Measurements from ENCODE around the gene SMIM20.

The SMIM20 gene

DNA sequence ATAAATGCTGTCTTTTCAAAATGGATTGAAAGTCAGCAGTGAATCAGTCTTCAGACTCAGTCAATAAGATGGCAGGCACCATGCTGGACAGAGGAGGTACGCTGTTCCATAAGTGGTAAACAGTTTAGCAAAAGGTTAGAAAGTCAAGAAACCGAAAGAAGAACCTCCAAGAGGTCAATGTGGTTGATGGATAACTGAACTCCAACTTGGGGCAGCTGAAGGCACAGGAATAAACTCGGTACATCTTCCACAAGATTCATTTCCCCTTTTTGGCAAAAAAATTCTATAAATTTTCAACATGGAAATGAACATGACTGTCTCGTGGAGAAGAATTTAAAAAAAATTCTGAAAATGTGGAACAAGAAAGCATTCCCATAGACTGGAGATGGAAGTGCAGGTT, 32.8 kb upstream of the SMIM20 start:
- Histone ChIP-seq H3K36me3 (ENCODE audit: control insufficient read depth, low read length) (peaks cover 7% of the 10 kb centered on the region), H3F3A (ENCODE audit: control insufficient read depth, insufficient read depth) (peaks cover 47% of the 10 kb centered on the region), H3K27me3 (ENCODE audit: control insufficient read depth, low read length) (no peaks in the 10 kb centered on the region), H3K4me1 (ENCODE audit: control insufficient read depth, low read length) (peaks cover 95% of the 10 kb centered on the region), H3K9me3 (ENCODE audit: control insufficient read depth, insufficient read depth, low read length) (no peaks in the 10 kb centered on the region), H3K9me2 (replicated peaks; ENCODE audit: control insufficient read depth, low read length) (no peaks in the 10 kb centered on the region), H3K79me2 (ENCODE audit: control insufficient read depth, low read length) (peaks cover 6% of the 10 kb centered on the region; the same call in 1 of the 2 replicates), H3K4me3 (ENCODE audit: low read length) (peak overlapping the region; percentile 53), H4K20me1 (ENCODE audit: control insufficient read depth, insufficient read depth, low read depth, low read length) (no peaks in the 10 kb centered on the region), H3K27ac (ENCODE audit: low read depth, low read length) (peak overlapping the region; percentile 98), H3K4me2 (ENCODE audit: low read length) (peak overlapping the region; percentile 69)
- TF ChIP-seq EZH2phosphoT487 (IDR thresholded peaks at IDR 0.05; ENCODE audit: borderline replicate concordance, low read length) (no peak), CTCF (IDR thresholded peaks at IDR 0.05; ENCODE audit: low read depth, low read length, poor library complexity, severe bottlenecking) (no peak)

GRCh38 chr4:25882226-25882625, 31.8 kb upstream of the SMIM20 start:
- no peak overlapping the region for H3K4me2 ChIP-seq (ENCODE audit: low read length)
- no peaks in the 10 kb centered on the region for H3K27me3 ChIP-seq (ENCODE audit: control insufficient read depth, low read length)
- no peak overlapping the region for H3K4me3 ChIP-seq (ENCODE audit: low read length)
- H3K4me1 ChIP-seq (ENCODE audit: control insufficient read depth, low read length), result peaks cover 84% of the 10 kb centered on the region
- H3K36me3 ChIP-seq (ENCODE audit: control insufficient read depth, low read length), result no peaks in the 10 kb centered on the region; the same call in 1 of the 2 replicates
- H3F3A ChIP-seq (ENCODE audit: control insufficient read depth, insufficient read depth), result peaks cover 36% of the 10 kb centered on the region
- TF ChIP-seq CTCF (IDR thresholded peaks at IDR 0.05; ENCODE audit: low read depth, low read length, poor library complexity, severe bottlenecking) (no peak), EZH2phosphoT487 (IDR thresholded peaks at IDR 0.05; ENCODE audit: borderline replicate concordance, low read length) (no peak)
- no peaks in the 10 kb centered on the region for H3K9me3 ChIP-seq (ENCODE audit: control insufficient read depth, insufficient read depth, low read length)
- H3K9me2 ChIP-seq (replicated peaks; ENCODE audit: control insufficient read depth, low read length), result no peaks in the 10 kb centered on the region
- H4K20me1 ChIP-seq (ENCODE audit: control insufficient read depth, insufficient read depth, low read depth, low read length), result no peaks in the 10 kb centered on the region
- peak overlapping the region; percentile 98; the same call in 1 of the 2 replicates for H3K27ac ChIP-seq (ENCODE audit: low read depth, low read length)
- H3K79me2 ChIP-seq (ENCODE audit: control insufficient read depth, low read length), result peaks cover 6% of the 10 kb centered on the region; the same call in 1 of the 2 replicates

DNA sequence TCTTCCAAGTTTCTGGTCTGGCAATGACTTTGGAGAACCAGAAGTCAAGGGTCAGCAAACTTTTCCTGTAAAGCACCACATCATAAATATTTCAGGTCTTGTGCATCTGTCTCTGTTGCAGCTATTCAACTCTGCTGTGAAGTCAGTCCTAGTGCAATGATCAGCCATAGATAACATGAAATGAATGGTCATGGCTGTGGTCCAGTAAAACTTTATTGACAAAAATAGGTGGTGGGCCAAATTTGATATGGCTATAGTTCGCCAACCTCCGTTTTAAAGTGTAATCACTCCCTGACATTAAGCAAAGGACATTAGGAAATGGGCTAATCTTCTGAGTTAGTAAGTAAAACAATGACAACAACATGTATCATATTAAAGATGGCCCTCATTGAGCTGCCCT, 30.5 kb upstream of the SMIM20 start:
- H3K9me3 ChIP-seq (ENCODE audit: control insufficient read depth, insufficient read depth, low read length), result no peaks in the 10 kb centered on the region
- H3K27ac ChIP-seq (ENCODE audit: low read depth, low read length), result peak overlapping the region; percentile 68
- no peaks in the 10 kb centered on the region for H3K27me3 ChIP-seq (ENCODE audit: control insufficient read depth, low read length)
- peaks cover 3% of the 10 kb centered on the region; the same call in 1 of the 2 replicates for H3K79me2 ChIP-seq (ENCODE audit: control insufficient read depth, low read length)
- H4K20me1 ChIP-seq (ENCODE audit: control insufficient read depth, insufficient read depth, low read depth, low read length), result no peaks in the 10 kb centered on the region
- peak overlapping the region; percentile 51 for H3K4me3 ChIP-seq (ENCODE audit: low read length)
- no peaks in the 10 kb centered on the region; the same call in 1 of the 2 replicates for H3K36me3 ChIP-seq (ENCODE audit: control insufficient read depth, low read length)
- TF ChIP-seq EZH2phosphoT487 (IDR thresholded peaks at IDR 0.05; ENCODE audit: borderline replicate concordance, low read length) (no peak), CTCF (IDR thresholded peaks at IDR 0.05; ENCODE audit: low read depth, low read length, poor library complexity, severe bottlenecking) (no peak)
- peaks cover 29% of the 10 kb centered on the region for H3F3A ChIP-seq (ENCODE audit: control insufficient read depth, insufficient read depth)
- H3K4me2 ChIP-seq (ENCODE audit: low read length), result peak overlapping the region; percentile 74
- no peaks in the 10 kb centered on the region for H3K9me2 ChIP-seq (replicated peaks; ENCODE audit: control insufficient read depth, low read length)
- H3K4me1 ChIP-seq (ENCODE audit: control insufficient read depth, low read length), result peaks cover 71% of the 10 kb centered on the region

Data from DOHH2 (cell line).